Endothelial cell (in vitro differentiated cells): Measurements from ENCODE around the gene UTP14A. TPM values are rescaled to one million over a fixed set of nuclear protein-coding genes. Genes with fewer than 3 reads are reported as not detected.

Experiments
- DNase-seq: peaks from one replicate; pipeline ENCODE4 v3.0.0; 2021; ENCODE audit warnings: low spot score
- H3K27ac Mint-ChIP-seq: one replicate; pipeline ENCODE4 v1.8.0; 2021; ENCODE audit warnings: mixed read lengths, inconsistent platforms; ENCODE audit not compliant: unreplicated experiment
- H3K27me3 Mint-ChIP-seq: one replicate; pipeline ENCODE4 v1.8.0; 2021; ENCODE audit warnings: mild to moderate bottlenecking, moderate library complexity, mixed read lengths, inconsistent platforms; ENCODE audit not compliant: unreplicated experiment
- H3K36me3 Mint-ChIP-seq: one replicate; pipeline ENCODE4 v1.8.0; 2021; ENCODE audit warnings: mild to moderate bottlenecking, low read depth, mixed read lengths, inconsistent platforms; ENCODE audit not compliant: unreplicated experiment
- H3K4me1 Mint-ChIP-seq: one replicate; pipeline ENCODE4 v1.8.0; 2021; ENCODE audit warnings: mild to moderate bottlenecking, mixed read lengths, inconsistent platforms; ENCODE audit not compliant: unreplicated experiment
- H3K4me3 Mint-ChIP-seq: one replicate; pipeline ENCODE4 v1.8.0; 2021; ENCODE audit warnings: mild to moderate bottlenecking, mixed read lengths, inconsistent platforms; ENCODE audit not compliant: unreplicated experiment
- H3K9me3 Mint-ChIP-seq: one replicate; pipeline ENCODE4 v1.8.0; 2021; ENCODE audit warnings: mixed read lengths, inconsistent platforms; ENCODE audit not compliant: unreplicated experiment
- CTCF ChIP-seq: fragments of 200-600 bp; sonication (generic); IDR thresholded peaks from one replicate; pipeline ENCODE4 v1.5.0; 2021; ENCODE audit warnings: antibody characterized with exemption; ENCODE audit not compliant: unreplicated experiment
- total RNA-seq: library from RNA; stranded (reverse); fragmentation: NEBNext Ultra II Directional; extraction: Animal tissue kit (Norgen Biotek cat#: 25700); gene quantifications from one replicate; pipeline ENCODE4 v1.2.1, GENCODE V29; 2021; ENCODE audit not compliant: unreplicated experiment

UTP14A gene
- total RNA-seq, 1 donor from 2014 or later = 22.1 TPM

DNA sequence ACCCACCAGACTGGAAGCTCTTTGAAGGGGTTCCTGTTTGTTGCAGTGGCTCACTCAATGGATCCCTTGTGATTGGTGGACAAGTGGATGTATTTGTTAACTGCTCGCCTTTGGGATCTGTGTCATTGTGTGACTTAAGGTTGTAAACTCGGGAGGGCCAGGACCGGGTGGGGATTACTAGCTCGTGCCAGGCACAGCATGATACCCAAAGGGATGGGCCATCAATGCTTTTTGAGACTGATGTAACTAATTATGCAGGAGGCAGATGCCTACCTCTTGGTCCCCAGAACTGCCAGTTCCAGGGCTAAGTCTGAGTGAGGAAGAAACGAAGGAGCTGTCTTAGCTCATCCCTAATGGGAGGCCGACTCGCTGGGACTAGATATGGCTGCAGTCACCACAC is 27.7 kb downstream of the UTP14A start:
- Mint-ChIP-seq H3K4me1 (peaks cover 10% of the 10 kb centered on the region), H3K4me3 (peak overlapping the region; percentile 76), H3K27me3 (peaks cover 6% of the 10 kb centered on the region), H3K36me3 (no peaks in the 10 kb centered on the region), H3K27ac (no peak overlapping the region), H3K9me3 (no peaks in the 10 kb centered on the region)
- DNase-seq = no peak
- TF ChIP-seq CTCF = no peak

DNA sequence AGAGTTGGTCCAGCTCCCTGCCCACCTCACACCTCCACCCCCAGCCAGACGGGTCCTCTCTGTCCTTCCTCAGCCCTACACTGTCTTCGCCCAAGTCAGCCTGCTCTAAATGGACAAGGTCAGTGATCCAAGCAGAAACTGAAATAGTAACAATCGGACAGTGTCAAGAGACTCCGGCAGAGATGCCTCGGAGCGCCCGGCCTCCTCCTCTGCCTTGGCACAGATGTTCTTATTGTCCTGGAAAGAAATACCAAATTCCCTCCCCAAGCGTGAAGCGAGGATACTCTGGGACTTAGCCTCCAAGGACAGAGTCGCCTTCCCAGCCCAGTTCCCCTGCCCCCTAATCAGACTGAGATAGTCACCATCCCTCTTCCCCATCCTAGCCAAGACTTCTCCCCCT is 28.5 kb downstream of the UTP14A start:
- DNase-seq = no peak
- Mint-ChIP-seq H3K4me3 (no peak overlapping the region), H3K27me3 (peaks cover 6% of the 10 kb centered on the region), H3K27ac (no peak overlapping the region), H3K4me1 (peaks cover 10% of the 10 kb centered on the region), H3K36me3 (no peaks in the 10 kb centered on the region), H3K9me3 (no peaks in the 10 kb centered on the region)
- no peak for TF ChIP-seq CTCF

DNA sequence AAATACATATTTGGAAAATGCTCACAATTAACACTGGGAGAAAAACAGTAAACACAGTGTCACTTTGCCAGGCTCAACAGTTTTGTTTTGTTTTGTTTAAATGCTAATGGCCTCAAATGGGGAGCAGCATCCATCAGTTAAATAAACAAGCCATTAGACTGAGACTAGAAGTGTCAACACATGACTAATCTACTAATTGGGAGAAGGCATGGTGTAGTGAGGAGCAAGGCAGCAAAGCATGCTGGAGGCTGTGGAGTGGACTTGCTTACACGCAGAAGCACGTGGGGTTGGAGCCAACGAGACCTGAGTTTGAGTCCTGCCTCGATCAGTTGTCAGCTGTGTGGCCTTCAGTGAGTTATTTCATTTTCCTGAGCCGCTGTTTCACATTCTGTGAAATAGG is 29.0 kb downstream of the UTP14A start:
- Mint-ChIP-seq H3K27ac (no peak overlapping the region), H3K9me3 (no peaks in the 10 kb centered on the region), H3K27me3 (peaks cover 6% of the 10 kb centered on the region), H3K4me1 (peaks cover 10% of the 10 kb centered on the region), H3K36me3 (no peaks in the 10 kb centered on the region), H3K4me3 (no peak overlapping the region)
- no peak for TF ChIP-seq CTCF
- no peak for DNase-seq

- Mint-ChIP-seq H3K9me3 (no peaks in the 10 kb centered on the region), H3K4me1 (peaks cover 10% of the 10 kb centered on the region), H3K27ac (no peak overlapping the region), H3K36me3 (no peaks in the 10 kb centered on the region), H3K4me3 (peak overlapping the region; percentile 51), H3K27me3 (peaks cover 6% of the 10 kb centered on the region)
- DNase-seq = no peak
- no peak for TF ChIP-seq CTCF
These were observed 32.1 kb downstream of the UTP14A start for GRCh38 chrX:129938081-129938480.

DNA sequence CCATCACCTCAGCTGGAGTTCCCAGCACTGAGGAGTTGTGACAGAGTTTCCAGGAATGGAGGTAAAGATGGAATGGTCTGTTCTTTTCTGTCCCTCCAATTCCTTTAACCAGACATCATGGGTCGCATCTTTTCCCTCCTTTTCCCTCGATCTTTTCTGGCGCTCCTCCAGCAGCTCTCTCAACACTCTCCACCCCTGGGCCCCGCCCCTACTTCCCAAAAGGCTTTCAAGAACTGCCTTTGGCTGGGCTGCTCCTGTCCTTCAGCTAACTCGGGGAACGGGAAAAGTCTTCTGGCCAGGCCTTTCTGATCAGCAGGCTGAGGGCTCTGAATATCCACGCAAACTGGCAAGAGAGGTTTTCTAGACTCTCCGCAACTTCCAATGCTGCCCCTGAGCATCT is 34.0 kb downstream of the UTP14A start:
- Mint-ChIP-seq H3K9me3 (no peaks in the 10 kb centered on the region), H3K4me3 (no peak overlapping the region), H3K36me3 (no peaks in the 10 kb centered on the region), H3K27ac (no peak overlapping the region), H3K4me1 (peaks cover 4% of the 10 kb centered on the region), H3K27me3 (no peaks in the 10 kb centered on the region)
- TF ChIP-seq CTCF = no peak
- DNase-seq = no peak
